ENCODE measurements around the gene RIMS4. TPM values are rescaled to one million over a fixed set of nuclear protein-coding genes. Genes with fewer than 3 reads are reported as not detected.
"Not testable (repeated sequence)": the region's sequence is repeated elsewhere in the genome, so short reads cannot be mapped to it uniquely, and the experiment has no call there.

RIMS4 gene
- total RNA-seq, 1 donor from 2014 or later = 6.3 TPM

- no peak for TF ChIP-seq CTCF (IDR thresholded peaks at IDR 0.05; ENCODE audit: unreplicated experiment)
- Mint-ChIP-seq H3K27me3 (peaks cover 15% of the 10 kb centered on the region), H3K36me3 (ENCODE audit: insufficient read depth) (no peaks in the 10 kb centered on the region), H3K9me3 (ENCODE audit: low read depth) (no peaks in the 10 kb centered on the region), H3K4me1 (ENCODE audit: low read depth) (no peaks in the 10 kb centered on the region), H3K4me3 (ENCODE audit: low read depth) (no peak overlapping the region), H3K27ac (no peak overlapping the region)
- no peak for DNase-seq (ENCODE audit: low spot score, unreplicated experiment)
Observed at GRCh38 chr20:44765701-44766347, 44.5 kb downstream of the RIMS4 start.

GRCh38 chr20:44765091-44765490 is 45.3 kb downstream of the RIMS4 start:
- H3K4me3 Mint-ChIP-seq (ENCODE audit: low read depth) = no peak overlapping the region
- H3K9me3 Mint-ChIP-seq (ENCODE audit: low read depth) = no peaks in the 10 kb centered on the region

GRCh38 chr20:44763798-44764197 is 46.5 kb downstream of the RIMS4 start:
- H3K36me3 Mint-ChIP-seq (ENCODE audit: insufficient read depth); H3K27ac Mint-ChIP-seq; H3K9me3 Mint-ChIP-seq (ENCODE audit: low read depth); H3K4me3 Mint-ChIP-seq (ENCODE audit: low read depth); DNase-seq (ENCODE audit: low spot score, unreplicated experiment); H3K4me1 Mint-ChIP-seq (ENCODE audit: low read depth): not testable (repeated sequence)
- H3K27me3 Mint-ChIP-seq = peaks cover 16% of the 10 kb centered on the region

More at GRCh38 chr20:44765091-44765490, 45.3 kb downstream of the RIMS4 start:
- H3K27ac Mint-ChIP-seq = no peak overlapping the region
- peaks cover 14% of the 10 kb centered on the region for H3K27me3 Mint-ChIP-seq
- no peaks in the 10 kb centered on the region for H3K36me3 Mint-ChIP-seq (ENCODE audit: insufficient read depth)
- no peak for TF ChIP-seq CTCF (IDR thresholded peaks at IDR 0.05; ENCODE audit: unreplicated experiment)
- DNase-seq (ENCODE audit: low spot score, unreplicated experiment) = no peak
- H3K4me1 Mint-ChIP-seq (ENCODE audit: low read depth) = no peaks in the 10 kb centered on the region

- H3K9me3 Mint-ChIP-seq (ENCODE audit: low read depth) = no peaks in the 10 kb centered on the region
- no peaks in the 10 kb centered on the region for H3K36me3 Mint-ChIP-seq (ENCODE audit: insufficient read depth)
- no peak for DNase-seq (ENCODE audit: low spot score, unreplicated experiment)
- H3K27me3 Mint-ChIP-seq = peaks cover 16% of the 10 kb centered on the region
- no peak overlapping the region for H3K4me3 Mint-ChIP-seq (ENCODE audit: low read depth)
- no peak for TF ChIP-seq CTCF (IDR thresholded peaks at IDR 0.05; ENCODE audit: unreplicated experiment)
- H3K27ac Mint-ChIP-seq = no peak overlapping the region
- H3K4me1 Mint-ChIP-seq (ENCODE audit: low read depth) = no peaks in the 10 kb centered on the region
Observed at GRCh38 chr20:44762466-44763140, 47.7 kb downstream of the RIMS4 start.

- no peak for DNase-seq (ENCODE audit: low spot score, unreplicated experiment)
- TF ChIP-seq CTCF (IDR thresholded peaks at IDR 0.05; ENCODE audit: unreplicated experiment) = no peak
- H3K4me3 Mint-ChIP-seq (ENCODE audit: low read depth) = no peak overlapping the region
- peaks cover 16% of the 10 kb centered on the region for H3K27me3 Mint-ChIP-seq
- H3K36me3 Mint-ChIP-seq (ENCODE audit: insufficient read depth) = no peaks in the 10 kb centered on the region
- H3K27ac Mint-ChIP-seq = no peak overlapping the region
- H3K9me3 Mint-ChIP-seq (ENCODE audit: low read depth) = no peaks in the 10 kb centered on the region
- H3K4me1 Mint-ChIP-seq (ENCODE audit: low read depth) = no peaks in the 10 kb centered on the region
Observed at GRCh38 chr20:44761423-44761822, 48.9 kb downstream of the RIMS4 start.

GRCh38 chr20:44759595-44759994 is 50.8 kb downstream of the RIMS4 start:
- Mint-ChIP-seq H3K27ac (no peak overlapping the region), H3K36me3 (ENCODE audit: insufficient read depth) (no peaks in the 10 kb centered on the region), H3K9me3 (ENCODE audit: low read depth) (no peaks in the 10 kb centered on the region), H3K4me1 (ENCODE audit: low read depth) (no peaks in the 10 kb centered on the region), H3K4me3 (ENCODE audit: low read depth) (no peak overlapping the region), H3K27me3 (peaks cover 8% of the 10 kb centered on the region)
- DNase-seq (ENCODE audit: low spot score, unreplicated experiment) = no peak
- TF ChIP-seq CTCF (IDR thresholded peaks at IDR 0.05; ENCODE audit: unreplicated experiment) = no peak
